Type B pancreatic cell (in vitro differentiated cells): Measurements from ENCODE around the gene DNAI1. TPM values are rescaled to one million over a fixed set of nuclear protein-coding genes. Genes with fewer than 3 reads are reported as not detected.

ENCODE experiments used
- DNase-seq: peaks from one replicate; pipeline ENCODE4 v3.0.0; 2021; ENCODE audit warnings: mixed read lengths; ENCODE audit not compliant: unreplicated experiment; ENCODE audit errors: extremely low spot score
- H3K27ac Mint-ChIP-seq: 2 replicates; pipeline ENCODE4 v1.8.0; 2021; ENCODE audit warnings: mild to moderate bottlenecking, mixed read lengths
- H3K27me3 Mint-ChIP-seq: 2 replicates; pipeline ENCODE4 v1.8.0; 2021; ENCODE audit warnings: mixed read lengths
- H3K36me3 Mint-ChIP-seq: 2 replicates; pipeline ENCODE4 v1.8.0; 2021; ENCODE audit warnings: mixed read lengths
- H3K4me1 Mint-ChIP-seq: one replicate; pipeline ENCODE4 v1.8.0; 2021; ENCODE audit warnings: mixed read lengths; ENCODE audit not compliant: unreplicated experiment
- H3K4me3 Mint-ChIP-seq: 2 replicates; pipeline ENCODE4 v1.8.0; 2021; ENCODE audit warnings: mild to moderate bottlenecking, mixed read lengths
- H3K9me3 Mint-ChIP-seq: 2 replicates; pipeline ENCODE4 v1.8.0; 2021; ENCODE audit warnings: mixed read lengths
- total RNA-seq: library from RNA; stranded (reverse); gene quantifications from 2 replicates; pipeline ENCODE4 v1.2.1, GENCODE V29; 2021; ENCODE audit warnings: low replicate concordance
- TF ChIP-seq, protein P1 (sequence below): fragments of 200-600 bp; sonication (generic); conservative IDR thresholded peaks from 2 replicates; pipeline ENCODE4 v1.5.0; 2021; ENCODE audit warnings: antibody characterized with exemption, mild to moderate bottlenecking

DNAI1 gene
- total RNA-seq, 1 donor from 2014 or later = 4.4 TPM

DNA sequence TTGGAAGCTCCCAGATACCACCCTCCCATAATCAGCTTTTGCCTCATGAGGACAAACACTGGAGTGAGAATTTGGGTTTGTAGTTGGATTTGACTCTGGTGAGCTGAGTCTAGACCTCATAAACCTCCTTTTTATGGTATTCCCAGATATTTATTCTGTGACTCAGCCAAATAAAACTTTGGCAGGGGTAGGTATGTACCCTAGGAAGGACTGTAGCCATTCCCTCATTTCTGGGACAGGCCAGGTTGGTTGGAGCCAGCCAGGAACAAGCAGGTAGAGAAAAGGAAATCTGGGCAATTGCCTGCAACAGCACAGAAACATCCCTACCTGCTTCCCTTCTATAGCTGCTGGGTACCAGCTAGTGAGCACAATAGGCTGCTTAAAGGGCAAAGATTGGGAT is 44.8 kb downstream of the DNAI1 start:
- no peak overlapping the region for H3K4me3 Mint-ChIP-seq
- no peaks in the 10 kb centered on the region for H3K36me3 Mint-ChIP-seq
- TF ChIP-seq, protein P1, sequence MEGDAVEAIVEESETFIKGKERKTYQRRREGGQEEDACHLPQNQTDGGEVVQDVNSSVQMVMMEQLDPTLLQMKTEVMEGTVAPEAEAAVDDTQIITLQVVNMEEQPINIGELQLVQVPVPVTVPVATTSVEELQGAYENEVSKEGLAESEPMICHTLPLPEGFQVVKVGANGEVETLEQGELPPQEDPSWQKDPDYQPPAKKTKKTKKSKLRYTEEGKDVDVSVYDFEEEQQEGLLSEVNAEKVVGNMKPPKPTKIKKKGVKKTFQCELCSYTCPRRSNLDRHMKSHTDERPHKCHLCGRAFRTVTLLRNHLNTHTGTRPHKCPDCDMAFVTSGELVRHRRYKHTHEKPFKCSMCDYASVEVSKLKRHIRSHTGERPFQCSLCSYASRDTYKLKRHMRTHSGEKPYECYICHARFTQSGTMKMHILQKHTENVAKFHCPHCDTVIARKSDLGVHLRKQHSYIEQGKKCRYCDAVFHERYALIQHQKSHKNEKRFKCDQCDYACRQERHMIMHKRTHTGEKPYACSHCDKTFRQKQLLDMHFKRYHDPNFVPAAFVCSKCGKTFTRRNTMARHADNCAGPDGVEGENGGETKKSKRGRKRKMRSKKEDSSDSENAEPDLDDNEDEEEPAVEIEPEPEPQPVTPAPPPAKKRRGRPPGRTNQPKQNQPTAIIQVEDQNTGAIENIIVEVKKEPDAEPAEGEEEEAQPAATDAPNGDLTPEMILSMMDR = no peak
- peaks cover 51% of the 10 kb centered on the region for H3K27me3 Mint-ChIP-seq
- H3K4me1 Mint-ChIP-seq = no peaks in the 10 kb centered on the region
- no peak overlapping the region for H3K27ac Mint-ChIP-seq
- DNase-seq = no peak
- H3K9me3 Mint-ChIP-seq = no peaks in the 10 kb centered on the region

DNA sequence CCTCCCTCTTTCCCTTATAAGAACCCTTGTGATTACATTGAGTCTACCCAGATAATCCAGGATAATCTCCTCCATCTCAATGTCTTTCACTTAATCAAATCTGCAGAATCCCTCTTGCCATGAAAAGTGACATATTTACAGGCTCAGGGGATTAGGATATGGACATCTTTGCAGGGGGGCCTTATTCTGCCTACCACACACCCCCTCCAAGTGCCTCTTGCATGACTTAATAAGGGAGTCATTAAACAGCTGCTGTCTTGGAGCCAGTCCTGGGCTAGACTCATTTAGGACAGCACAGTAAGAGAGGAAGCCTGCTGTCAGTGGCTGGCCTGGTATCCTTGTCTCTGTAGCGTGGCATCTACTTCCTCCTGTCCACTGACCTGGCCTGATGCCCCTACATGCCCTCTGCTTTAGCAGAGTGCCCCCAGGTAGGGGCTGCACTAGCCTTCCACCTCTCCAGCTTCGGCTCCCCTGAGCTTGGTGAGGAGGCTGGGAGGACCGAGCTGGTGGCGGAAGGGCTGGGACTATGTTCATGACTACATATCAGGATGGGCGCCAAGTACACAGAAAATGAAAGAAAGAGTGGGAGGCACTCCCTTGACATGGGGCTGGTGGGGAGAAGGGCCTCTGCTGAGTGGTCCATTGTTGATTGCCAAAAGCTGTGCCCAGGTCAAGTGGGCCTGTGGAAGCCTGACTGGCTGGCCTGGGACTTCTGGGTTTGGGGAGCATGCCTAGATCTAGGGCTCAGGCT is 46.9 kb downstream of the DNAI1 start:
- TF ChIP-seq, protein P1 = no peak
- Mint-ChIP-seq H3K9me3 (no peaks in the 10 kb centered on the region), H3K27me3 (peaks cover 41% of the 10 kb centered on the region), H3K4me1 (peaks cover 12% of the 10 kb centered on the region), H3K4me3 (no peak overlapping the region), H3K36me3 (no peaks in the 10 kb centered on the region), H3K27ac (no peak overlapping the region)
- DNase-seq = no peak

DNA sequence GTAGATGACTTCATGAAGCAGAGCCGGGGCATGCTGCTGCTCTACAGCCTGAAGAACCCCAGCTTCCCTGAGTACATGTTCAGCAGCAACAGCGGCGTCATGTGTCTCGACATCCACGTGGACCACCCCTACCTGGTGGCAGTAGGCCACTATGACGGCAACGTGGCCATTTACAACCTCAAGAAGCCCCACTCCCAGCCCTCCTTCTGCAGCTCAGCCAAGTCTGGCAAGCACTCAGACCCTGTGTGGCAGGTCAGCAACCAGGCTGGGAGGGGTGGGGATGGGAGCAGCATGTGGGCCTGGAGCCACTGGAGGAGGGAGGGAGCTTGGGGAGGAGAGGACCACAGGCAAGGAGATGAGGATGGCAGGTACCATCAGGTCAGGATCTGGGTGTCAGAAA is 48.0 kb downstream of the DNAI1 start:
- Mint-ChIP-seq H3K27me3 (peaks cover 39% of the 10 kb centered on the region), H3K9me3 (no peaks in the 10 kb centered on the region), H3K4me1 (peaks cover 18% of the 10 kb centered on the region), H3K4me3 (no peak overlapping the region), H3K36me3 (no peaks in the 10 kb centered on the region), H3K27ac (no peak overlapping the region)
- peak; percentile 24 for DNase-seq
- TF ChIP-seq, protein P1 = no peak

DNA sequence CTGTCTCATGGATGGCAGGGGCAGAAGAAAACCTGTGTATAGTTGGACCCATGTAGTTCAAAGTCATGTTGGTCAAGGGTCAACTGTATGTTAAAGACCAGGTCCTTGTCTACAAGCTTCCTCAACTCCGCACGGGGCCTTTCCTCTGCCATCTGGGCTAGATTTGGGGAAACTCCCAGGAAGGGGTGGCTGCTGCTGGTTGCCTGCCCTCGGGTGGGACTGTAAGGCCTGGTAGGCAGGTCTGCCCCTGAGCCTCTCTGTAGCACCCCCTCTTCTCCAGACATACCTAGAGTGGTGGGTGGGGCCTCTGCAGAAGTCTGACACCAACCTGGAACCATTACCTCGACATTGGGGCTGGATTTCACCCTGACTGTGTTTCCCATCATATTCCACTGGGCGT is 49.0 kb downstream of the DNAI1 start:
- Mint-ChIP-seq H3K27ac (no peak overlapping the region), H3K9me3 (no peaks in the 10 kb centered on the region), H3K27me3 (peaks cover 36% of the 10 kb centered on the region), H3K4me3 (no peak overlapping the region), H3K4me1 (peaks cover 21% of the 10 kb centered on the region), H3K36me3 (no peaks in the 10 kb centered on the region)
- no peak for DNase-seq
- TF ChIP-seq, protein P1 = no peak

DNA sequence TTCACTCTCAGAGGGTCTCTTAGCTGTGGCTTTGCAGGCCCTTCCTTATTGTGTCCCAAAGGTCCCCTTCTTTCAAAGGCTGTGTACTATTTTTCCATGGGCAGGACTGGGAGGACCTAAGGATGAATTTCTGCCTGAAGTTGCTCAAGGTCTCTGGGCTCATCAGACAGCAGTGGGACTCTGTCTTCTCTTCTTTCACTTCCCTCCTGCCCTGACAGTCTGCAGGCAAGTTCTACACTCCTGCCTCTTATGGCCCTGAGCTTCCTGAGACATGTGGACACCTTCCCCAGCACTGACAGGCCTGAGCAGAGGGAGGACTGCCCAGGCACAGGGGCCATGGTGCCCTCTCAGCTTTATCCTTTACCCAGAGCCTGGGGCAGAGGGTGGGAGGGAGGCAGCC is 49.4 kb downstream of the DNAI1 start:
- Mint-ChIP-seq H3K36me3 (no peaks in the 10 kb centered on the region), H3K4me1 (peaks cover 25% of the 10 kb centered on the region), H3K27me3 (peaks cover 32% of the 10 kb centered on the region), H3K9me3 (no peaks in the 10 kb centered on the region), H3K4me3 (no peak overlapping the region), H3K27ac (no peak overlapping the region)
- TF ChIP-seq, protein P1 = no peak
- DNase-seq = no peak
